IMR-90 (cell line): ENCODE measurements around the gene MCF2L. TPM values are rescaled to one million over a fixed set of nuclear protein-coding genes. Genes with fewer than 3 reads are reported as not detected.

Source experiments
- ATAC-seq: fragments of 200-7000 bp; cut with Tn5 transposase; 2 replicates; pipeline ENCODE4 v1.9.1; 2020; ENCODE audit warnings: low read depth, mild to moderate bottlenecking, moderate library complexity
- BruUV-seq: library from RNA; stranded (reverse); fragments of 400-500 nt; replicated peaks from 2 replicates; lab custom pipeline; 2021; lab: Mats Ljungman, UMichigan
- CTCF ChIA-PET: fragments of 300-600 bp; formaldehyde crosslinking; extraction: SDS; loops from one replicate; lab custom pipeline; 2021; ENCODE audit warnings: antibody characterized with exemption; lab: Yijun Ruan, JAX
- POLR2A ChIA-PET: fragments of 300-600 bp; sonication (Branson Sonifier 250); formaldehyde crosslinking; loops from one replicate; lab custom pipeline; 2022; ENCODE audit warnings: antibody characterized with exemption; ENCODE audit not compliant: unreplicated experiment; lab: Charles Lee
- DNase-seq: peaks from one replicate; pipeline ENCODE4 v3.0.0; 2013
- H2AFZ ChIP-seq: replicated peaks from 2 replicates; pipeline ENCODE3; 2013; ENCODE audit warnings: low read length, mild to moderate bottlenecking; ENCODE audit not compliant: poor library complexity
- H2AK5ac ChIP-seq: 2 replicates; pipeline ENCODE4 v1.6.1; 2013; ENCODE audit warnings: low read depth, low read length, inconsistent platforms
- H2AK9ac ChIP-seq: replicated peaks from 2 replicates; pipeline ENCODE3; 2013; ENCODE audit warnings: mild to moderate bottlenecking, low read depth, low read length, moderate library complexity; ENCODE audit not compliant: poor library complexity
- H2BK120ac ChIP-seq: 2 replicates; pipeline ENCODE4 v1.6.1; 2013; ENCODE audit warnings: low read depth, low read length, inconsistent platforms
- H2BK15ac ChIP-seq: 3 replicates; pipeline ENCODE4 v1.6.1; 2013; ENCODE audit warnings: low read depth, low read length, inconsistent platforms
- H2BK20ac ChIP-seq: 2 replicates; pipeline ENCODE4 v1.6.1; 2013; ENCODE audit warnings: low read depth, mild to moderate bottlenecking, inconsistent platforms, low read length, moderate library complexity
- H2BK5ac ChIP-seq: 2 replicates; pipeline ENCODE4 v1.6.1; 2013; ENCODE audit warnings: mild to moderate bottlenecking, low read depth, low read length, inconsistent platforms; ENCODE audit not compliant: poor library complexity, severe bottlenecking
- H3K14ac ChIP-seq: replicated peaks from 2 replicates; pipeline ENCODE4 v1.6.1; 2013; ENCODE audit warnings: low read depth, low read length, inconsistent platforms
- H3K18ac ChIP-seq: 2 replicates; pipeline ENCODE4 v1.6.1; 2013; ENCODE audit warnings: low read depth, low read length, control low read depth
- H3K23ac ChIP-seq: 2 replicates; pipeline ENCODE4 v1.6.1; 2013; ENCODE audit warnings: low read depth, low read length, inconsistent platforms
- H3K27ac ChIP-seq: 2 replicates; pipeline ENCODE4 v1.5.1; 2013; ENCODE audit warnings: mild to moderate bottlenecking, control low read depth, low read length; ENCODE audit not compliant: insufficient read depth
- H3K27me3 ChIP-seq: 2 replicates; pipeline ENCODE4 v1.6.1; 2013; ENCODE audit warnings: low read length; ENCODE audit not compliant: control insufficient read depth, insufficient read depth
- H3K36me3 ChIP-seq: 2 replicates; pipeline ENCODE4 v1.6.1; 2013; ENCODE audit warnings: low read length, mixed read lengths; ENCODE audit not compliant: control insufficient read depth, insufficient read depth
- H3K4ac ChIP-seq: 2 replicates; pipeline ENCODE4 v1.6.1; 2013; ENCODE audit warnings: low read depth, low read length, inconsistent platforms
- H3K4me1 ChIP-seq: 2 replicates; pipeline ENCODE4 v1.6.1; 2013; ENCODE audit warnings: low read length, mixed read lengths; ENCODE audit not compliant: control insufficient read depth, insufficient read depth
- H3K4me2 ChIP-seq: 2 replicates; pipeline ENCODE4 v1.6.1; 2013; ENCODE audit warnings: low read depth, mild to moderate bottlenecking, control low read depth, low read length, moderate library complexity
- H3K4me3 ChIP-seq: 2 replicates; pipeline ENCODE4 v1.5.1; 2013; ENCODE audit warnings: low read depth, mild to moderate bottlenecking, control low read depth, low read length, moderate library complexity; ENCODE audit not compliant: insufficient read depth
- H3K56ac ChIP-seq: 2 replicates; pipeline ENCODE4 v1.6.1; 2013; ENCODE audit warnings: low read length, inconsistent platforms; ENCODE audit not compliant: insufficient read depth; ENCODE audit errors: extremely low read depth
- H3K79me1 ChIP-seq, 2 experiments: 2 replicates each; pipeline ENCODE4 v1.6.1; 2013; ENCODE audit warnings: low read length in 2 of 2, inconsistent platforms in 1 of 2, low read depth in 1 of 2
- H3K9ac ChIP-seq: 2 replicates; pipeline ENCODE4 v1.6.1; 2013; ENCODE audit warnings: low read depth, low read length, control low read depth
- H3K9me1 ChIP-seq: 2 replicates; pipeline ENCODE4 v1.6.1; 2013; ENCODE audit warnings: low read length, inconsistent platforms; ENCODE audit not compliant: insufficient read depth
- H3K9me3 ChIP-seq: 2 replicates; pipeline ENCODE4 v1.6.1; 2013; ENCODE audit warnings: low read length; ENCODE audit not compliant: control insufficient read depth, insufficient read depth
- H4K20me1 ChIP-seq: 2 replicates; pipeline ENCODE4 v1.6.1; 2013; ENCODE audit warnings: low read length, inconsistent platforms; ENCODE audit not compliant: insufficient read depth
- H4K5ac ChIP-seq: 2 replicates; pipeline ENCODE4 v1.6.1; 2013; ENCODE audit warnings: mild to moderate bottlenecking, low read depth, low read length, control low read depth
- H4K8ac ChIP-seq, 2 experiments: 2 replicates each; pipeline ENCODE4 v1.6.1; 2013; ENCODE audit warnings: low read depth in 2 of 2, low read length in 2 of 2, control low read depth in 1 of 2, inconsistent platforms in 1 of 2
- H4K91ac ChIP-seq: 2 replicates; pipeline ENCODE4 v1.6.1; 2013; ENCODE audit warnings: low read depth, low read length, inconsistent platforms; ENCODE audit not compliant: insufficient read depth
- BHLHE40 ChIP-seq: fragments of 150-350 bp; IDR thresholded peaks from 2 replicates; pipeline ENCODE4 v1.6.1; 2016; ENCODE audit warnings: mild to moderate bottlenecking, low read depth, low read length
- CEBPB ChIP-seq: IDR thresholded peaks from 2 replicates; pipeline ENCODE4 v1.6.1; 2012; ENCODE audit warnings: low read depth, low read length, improper control_type of control experiment
- CHD1 ChIP-seq: IDR thresholded peaks from 2 replicates; pipeline ENCODE4 v1.6.1; 2012; ENCODE audit warnings: low read depth, low read length, improper control_type of control experiment
- CTCF ChIP-seq: conservative IDR thresholded peaks from 2 replicates; pipeline ENCODE4 v1.5.1; 2012; ENCODE audit warnings: mild to moderate bottlenecking, low read depth, low read length, improper control_type of control experiment
- ELK1 ChIP-seq: fragments of 150-350 bp; IDR thresholded peaks from 2 replicates; pipeline ENCODE4 v1.6.1; 2016; ENCODE audit warnings: low read depth, mild to moderate bottlenecking, low read length, moderate library complexity, borderline replicate concordance
- FOS ChIP-seq: fragments of 150-350 bp; IDR thresholded peaks from 2 replicates; pipeline ENCODE4 v1.6.1; 2016; ENCODE audit warnings: low read depth, low read length
- MAFK ChIP-seq: IDR thresholded peaks from 2 replicates; pipeline ENCODE4 v1.6.1; 2012; ENCODE audit warnings: low read depth, low read length, improper control_type of control experiment
- MAZ ChIP-seq: IDR thresholded peaks from 2 replicates; pipeline ENCODE4 v1.6.1; 2012; ENCODE audit warnings: low read depth, mild to moderate bottlenecking, low read length, improper control_type of control experiment, moderate library complexity, borderline replicate concordance
- MXI1 ChIP-seq: IDR thresholded peaks from 2 replicates; pipeline ENCODE4 v1.6.1; 2012; ENCODE audit warnings: low read depth, mild to moderate bottlenecking, low read length, moderate library complexity, borderline replicate concordance
- NFE2L2 ChIP-seq: fragments of 150-350 bp; IDR thresholded peaks from 2 replicates; pipeline ENCODE4 v1.6.1; 2016; ENCODE audit warnings: low read depth, mild to moderate bottlenecking, low read length
- POLR2A ChIP-seq: IDR thresholded peaks from 2 replicates; pipeline ENCODE4 v1.6.1; 2012; ENCODE audit warnings: mild to moderate bottlenecking, low read depth, low read length
- RAD21 ChIP-seq: IDR thresholded peaks from 2 replicates; pipeline ENCODE4 v1.6.1; 2012; ENCODE audit warnings: low read length, improper control_type of control experiment
- RCOR1 ChIP-seq: IDR thresholded peaks from 2 replicates; pipeline ENCODE4 v1.6.1; 2012; ENCODE audit warnings: mild to moderate bottlenecking, low read length, improper control_type of control experiment; ENCODE audit not compliant: insufficient replicate concordance
- RFX5 ChIP-seq: IDR thresholded peaks from 2 replicates; pipeline ENCODE4 v1.8.0; 2012; ENCODE audit warnings: low read depth, mild to moderate bottlenecking, low read length, moderate library complexity
- SMC3 ChIP-seq: fragments of 150-350 bp; IDR thresholded peaks from 2 replicates; pipeline ENCODE4 v1.6.1; 2016; ENCODE audit warnings: low read depth, mild to moderate bottlenecking, antibody characterized with exemption, low read length, moderate library complexity
- WGBS, 2 experiments: methylation state at CpG; one replicate each; pipeline versions ENCODE4 v1.1.5 to v1.1.7; 2013; ENCODE audit warnings: missing lambda C conversion rate in 2 of 2; ENCODE audit not compliant: insufficient read length in 1 of 2; ENCODE audit errors: extremely low coverage in 2 of 2; 5-methylcytosine and 5-hydroxymethylcytosine counted together
- dilution Hi-C: fragments of 300-500 bp; cut with HindIII; formaldehyde crosslinking; loops from one replicate; pipeline ENCODE4 v1.14.3; 2018; ENCODE audit warnings: low sequenced_read_pairs; ENCODE audit not compliant: unreplicated experiment
- in situ Hi-C: fragments of 300-500 bp; cut with MboI; formaldehyde crosslinking; loops from 3 replicates; pipeline ENCODE4 v1.14.3; 2019; ENCODE audit warnings: low sequenced_read_pairs, inconsistent platforms, mixed read lengths
- intact Hi-C: fragments of 100-400 bp; cut with micrococcal nuclease; formaldehyde crosslinking; loops from 2 replicates; pipeline ENCODE4 v1.10.0; 2022
- polyA plus RNA-seq, 3 experiments: library from polyadenylated mRNA; depleted of rRNA; stranded (reverse); fragments of >200 nt; gene quantifications; 2 replicates each; pipeline ENCODE4 v1.2.3, GENCODE V29; 2012; ENCODE audit warnings: low replicate concordance in 1 of 3
- total RNA-seq: library from RNA; depleted of rRNA; stranded (reverse); fragments of >200 nt; gene quantifications from 2 replicates; pipeline ENCODE4 v1.2.3, GENCODE V29; 2012
- TF ChIP-seq, protein P1 (sequence below): fragments of 150-350 bp; IDR thresholded peaks from 2 replicates; pipeline ENCODE4 v1.6.1; 2017; ENCODE audit warnings: mild to moderate bottlenecking, antibody characterized with exemption, low read length, low read depth

The MCF2L gene
- total and polyA plus RNA-seq, 2 of the 4 experiments (the other 2 are of a cell fraction) = 0.18 TPM; not detected in 1

DNA sequence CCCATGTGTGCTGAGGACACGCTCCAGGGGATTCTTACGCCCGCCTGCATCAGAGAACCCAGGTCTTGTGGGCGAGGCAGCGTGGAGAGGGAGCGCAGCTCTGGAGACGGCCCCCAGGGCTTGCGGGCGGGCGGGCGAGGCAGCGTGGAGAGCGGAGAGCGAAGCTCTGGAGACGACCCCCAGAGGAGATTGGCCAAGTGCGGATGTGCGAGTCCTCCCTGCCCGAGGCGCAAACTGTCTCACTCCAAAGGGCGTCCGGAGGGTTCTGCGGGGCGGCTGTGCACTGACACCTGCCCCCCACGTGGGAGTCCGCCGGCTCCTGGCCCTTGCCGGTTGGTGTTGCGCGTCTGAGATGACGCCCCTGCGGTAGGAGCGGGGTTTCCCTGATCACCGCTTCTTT, 39.8 kb downstream of the MCF2L start:
- Histone ChIP-seq H3K9me3 (no peaks in the 10 kb centered on the region; the same call in 1 of the 2 replicates), H2BK20ac (no peak overlapping the region), H2AK9ac (no peak overlapping the region), H3K79me1 (no peaks in the 10 kb centered on the region), H3K27ac (no peak overlapping the region), H3K4me3 (no peak overlapping the region), H4K8ac (no peak overlapping the region), H4K20me1 (no peaks in the 10 kb centered on the region), H4K5ac (no peak overlapping the region), H3K27me3 (peaks cover 25% of the 10 kb centered on the region), H2AFZ (no peak overlapping the region), H3K4me1 (no peaks in the 10 kb centered on the region), H2BK120ac (no peak overlapping the region), H3K9ac (no peak overlapping the region), H3K23ac (no peak overlapping the region), H2BK15ac (no peak overlapping the region), H2BK5ac (no peak overlapping the region), H3K36me3 (no peaks in the 10 kb centered on the region), H3K18ac (no peak overlapping the region), H4K91ac (no peak overlapping the region), H3K9me1 (no peaks in the 10 kb centered on the region), H3K4ac (no peak overlapping the region), H3K14ac (no peak overlapping the region), H2AK5ac (no peak overlapping the region), H3K4me2 (no peak overlapping the region), H3K56ac (no peak overlapping the region)
- POLR2A ChIA-PET = no interaction called here
- no peak for ATAC-seq
- TF ChIP-seq CTCF (no peak), BHLHE40 (no peak), MAZ (no peak), MXI1 (no peak), SMC3 (no peak), POLR2A (no peak), RFX5 (no peak), RCOR1 (no peak), RAD21 (no peak), CHD1 (no peak), ELK1 (no peak), MAFK (no peak), NFE2L2 (no peak), FOS (no peak), CEBPB (no peak)
- TF ChIP-seq, protein P1, sequence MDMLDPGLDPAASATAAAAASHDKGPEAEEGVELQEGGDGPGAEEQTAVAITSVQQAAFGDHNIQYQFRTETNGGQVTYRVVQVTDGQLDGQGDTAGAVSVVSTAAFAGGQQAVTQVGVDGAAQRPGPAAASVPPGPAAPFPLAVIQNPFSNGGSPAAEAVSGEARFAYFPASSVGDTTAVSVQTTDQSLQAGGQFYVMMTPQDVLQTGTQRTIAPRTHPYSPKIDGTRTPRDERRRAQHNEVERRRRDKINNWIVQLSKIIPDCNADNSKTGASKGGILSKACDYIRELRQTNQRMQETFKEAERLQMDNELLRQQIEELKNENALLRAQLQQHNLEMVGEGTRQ = no peak
- dilution Hi-C loops = no loop called here
- WGBS, 2 experiments = 92% methylated on average over 17 of the region's 33 CpGs; no CpG with 5 or more reads in 1 of the 2 experiments
- no TSS peak for BruUV-seq
- CTCF ChIA-PET = no interaction called here
- no peak for DNase-seq
- intact Hi-C loops = no loop called here
- in situ Hi-C loops = no loop called here
